Measurements from ENCODE around the gene IGF2BP3. TPM values are rescaled to one million over a fixed set of nuclear protein-coding genes. Genes with fewer than 3 reads are reported as not detected.

IGF2BP3 gene
- total RNA-seq, 4 donors from 2014 or later: 0.15 TPM; not detected in 3

DNA sequence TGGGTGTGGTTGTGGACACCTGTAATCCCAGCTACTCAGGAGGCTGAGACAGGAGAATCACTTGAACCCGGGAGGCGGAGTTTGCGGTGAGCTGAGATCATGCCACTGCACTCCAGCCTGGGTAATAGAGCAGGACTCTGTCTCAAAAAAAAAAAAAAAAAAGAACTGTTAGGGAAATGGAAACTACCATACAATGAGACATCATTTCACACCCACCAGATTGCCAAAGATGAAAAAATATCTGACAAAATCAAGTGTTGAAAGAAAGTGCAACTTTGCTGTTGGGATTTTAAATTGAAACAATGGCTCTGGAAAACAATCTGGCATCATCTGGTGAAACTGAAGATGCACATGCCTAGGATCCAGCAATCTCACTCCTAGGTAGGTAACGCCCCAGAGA is 187.2 kb downstream of the IGF2BP3 start:
- no peak for DNase-seq (ENCODE audit: low spot score in 2 of 2)
- intact Hi-C loops (cut with DNase I; ENCODE audit: low total_unique reads): no loop called here
- TF ChIP-seq, protein P1, sequence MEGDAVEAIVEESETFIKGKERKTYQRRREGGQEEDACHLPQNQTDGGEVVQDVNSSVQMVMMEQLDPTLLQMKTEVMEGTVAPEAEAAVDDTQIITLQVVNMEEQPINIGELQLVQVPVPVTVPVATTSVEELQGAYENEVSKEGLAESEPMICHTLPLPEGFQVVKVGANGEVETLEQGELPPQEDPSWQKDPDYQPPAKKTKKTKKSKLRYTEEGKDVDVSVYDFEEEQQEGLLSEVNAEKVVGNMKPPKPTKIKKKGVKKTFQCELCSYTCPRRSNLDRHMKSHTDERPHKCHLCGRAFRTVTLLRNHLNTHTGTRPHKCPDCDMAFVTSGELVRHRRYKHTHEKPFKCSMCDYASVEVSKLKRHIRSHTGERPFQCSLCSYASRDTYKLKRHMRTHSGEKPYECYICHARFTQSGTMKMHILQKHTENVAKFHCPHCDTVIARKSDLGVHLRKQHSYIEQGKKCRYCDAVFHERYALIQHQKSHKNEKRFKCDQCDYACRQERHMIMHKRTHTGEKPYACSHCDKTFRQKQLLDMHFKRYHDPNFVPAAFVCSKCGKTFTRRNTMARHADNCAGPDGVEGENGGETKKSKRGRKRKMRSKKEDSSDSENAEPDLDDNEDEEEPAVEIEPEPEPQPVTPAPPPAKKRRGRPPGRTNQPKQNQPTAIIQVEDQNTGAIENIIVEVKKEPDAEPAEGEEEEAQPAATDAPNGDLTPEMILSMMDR (IDR thresholded peaks at IDR 0.05): no peak
- TF ChIP-seq POLR2A (IDR thresholded peaks at IDR 0.05): no peak
- 94 to 95% methylated on average over 4 of the region's 4 CpGs for WGBS, 2 donors
- no peak overlapping the region for H3K4me3 ChIP-seq (ENCODE audit: low read depth, poor library complexity, severe bottlenecking)

DNA sequence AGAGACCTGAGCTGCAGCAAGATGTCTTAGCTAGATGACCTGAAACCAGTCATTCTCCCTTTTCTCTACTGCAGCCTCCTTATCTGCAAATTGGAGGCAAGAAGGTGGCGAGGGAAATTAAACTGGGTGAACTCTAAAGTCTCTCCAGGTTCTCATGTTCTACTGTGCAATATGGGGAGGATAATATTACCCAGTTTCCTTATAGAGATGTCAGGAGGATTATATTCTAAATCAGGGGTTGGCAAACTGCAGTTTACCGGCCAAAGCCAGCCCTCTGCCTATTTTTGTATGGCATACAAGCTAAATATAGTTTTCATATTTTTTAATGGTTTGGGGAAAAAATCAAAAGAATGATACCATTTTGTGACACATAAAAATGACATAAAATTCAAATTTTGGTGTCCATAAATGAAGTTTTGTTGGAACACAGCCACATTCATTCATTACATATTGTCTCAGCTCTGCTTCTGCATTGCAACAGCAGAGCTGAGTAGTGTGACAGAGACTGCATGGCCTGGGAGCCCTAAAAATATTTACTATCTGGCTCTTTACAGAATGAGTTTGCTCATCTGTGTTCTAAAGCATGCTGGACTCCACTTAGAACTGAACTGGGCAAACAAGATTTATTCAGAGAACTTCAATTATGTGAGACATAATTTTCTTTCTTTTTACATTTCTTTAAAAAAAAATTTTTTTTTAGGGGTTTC is 190.3 kb downstream of the IGF2BP3 start:
- intact Hi-C loops (cut with DNase I; ENCODE audit: low total_unique reads): loop anchor here (10.0 kb wide), 2 partner anchors 95 to 265 kb away; partner anchors contain the start of gene NUP42
- no peak for DNase-seq (ENCODE audit: low spot score in 2 of 2)
- TF ChIP-seq, protein P1 (IDR thresholded peaks at IDR 0.05): no peak
- TF ChIP-seq POLR2A (IDR thresholded peaks at IDR 0.05): no peak
- 90 to 96% methylated on average over 2 of the region's 2 CpGs for WGBS, 2 donors
- H3K4me3 ChIP-seq (ENCODE audit: low read depth, poor library complexity, severe bottlenecking): no peak overlapping the region

DNA sequence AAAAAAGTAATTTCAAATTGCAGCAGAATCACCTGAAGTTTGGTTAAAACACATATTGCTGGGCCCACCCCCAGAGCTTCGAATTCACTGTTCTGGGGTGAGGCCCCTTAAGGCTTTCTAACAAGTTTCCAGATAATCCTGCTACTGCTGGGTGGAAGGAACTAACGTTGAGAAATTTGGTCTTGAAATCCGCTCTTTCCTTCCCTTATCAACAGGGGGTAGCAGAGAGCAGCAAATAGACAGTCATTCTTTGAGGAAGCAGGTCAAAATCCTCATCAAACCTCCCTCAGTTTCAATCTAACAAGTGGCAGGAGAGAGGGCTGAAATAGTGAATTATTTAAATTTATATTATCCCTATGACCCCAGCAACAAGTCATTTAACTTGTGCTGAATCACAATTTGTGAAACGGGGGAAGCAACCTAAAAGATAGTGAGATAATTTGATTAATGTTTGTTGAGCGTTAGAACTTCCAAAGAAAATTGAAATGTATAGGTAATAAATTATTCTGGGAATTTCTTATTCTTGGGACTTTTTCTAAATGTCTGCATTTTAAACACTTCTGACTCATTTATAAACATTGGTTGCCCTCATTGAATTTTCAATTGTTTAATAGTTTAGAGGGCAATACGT is 192.8 kb downstream of the IGF2BP3 start:
- no peak overlapping the region for H3K4me3 ChIP-seq (ENCODE audit: low read depth, poor library complexity, severe bottlenecking)
- WGBS, 2 donors: 39 to 44% methylated on average over 6 of the region's 6 CpGs
- intact Hi-C loops (cut with DNase I; ENCODE audit: low total_unique reads): loop anchor here (10.0 kb wide), 2 partner anchors 93 to 267 kb away; partner anchors contain the start of gene NUP42
- TF ChIP-seq, protein P1 (IDR thresholded peaks at IDR 0.05): no peak
- TF ChIP-seq POLR2A (IDR thresholded peaks at IDR 0.05): no peak
- no peak for DNase-seq (ENCODE audit: low spot score in 2 of 2)

DNA sequence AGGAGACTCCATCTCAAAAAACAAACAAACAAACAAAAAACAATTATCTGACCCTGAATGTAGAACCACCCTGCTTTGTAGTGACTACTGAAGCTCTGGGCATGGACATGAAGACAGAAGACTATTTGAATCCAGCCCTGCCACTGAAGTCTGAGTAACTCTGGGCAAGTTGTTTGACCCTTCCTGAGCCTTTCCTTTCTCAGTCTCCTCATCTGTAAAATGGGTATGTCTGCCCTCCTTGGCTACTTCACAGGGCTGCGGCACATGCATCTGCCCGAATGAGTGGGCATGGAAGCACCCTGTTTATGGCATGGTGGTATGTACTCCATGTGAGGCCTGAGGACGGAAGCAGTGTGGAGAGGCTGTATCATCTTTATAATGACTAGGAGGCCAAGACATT is 193.3 kb downstream of the IGF2BP3 start:
- TF ChIP-seq, protein P1 (IDR thresholded peaks at IDR 0.05): no peak
- no peak for TF ChIP-seq POLR2A (IDR thresholded peaks at IDR 0.05)
- no peak for DNase-seq (ENCODE audit: low spot score in 2 of 2)
- intact Hi-C loops (cut with DNase I; ENCODE audit: low total_unique reads): loop anchor here (10.0 kb wide), 2 partner anchors 92 to 268 kb away; partner anchors contain the start of gene NUP42
- H3K4me3 ChIP-seq (ENCODE audit: low read depth, poor library complexity, severe bottlenecking): no peak overlapping the region
- WGBS, 2 donors: 83 to 93% methylated on average over 3 of the region's 3 CpGs

DNA sequence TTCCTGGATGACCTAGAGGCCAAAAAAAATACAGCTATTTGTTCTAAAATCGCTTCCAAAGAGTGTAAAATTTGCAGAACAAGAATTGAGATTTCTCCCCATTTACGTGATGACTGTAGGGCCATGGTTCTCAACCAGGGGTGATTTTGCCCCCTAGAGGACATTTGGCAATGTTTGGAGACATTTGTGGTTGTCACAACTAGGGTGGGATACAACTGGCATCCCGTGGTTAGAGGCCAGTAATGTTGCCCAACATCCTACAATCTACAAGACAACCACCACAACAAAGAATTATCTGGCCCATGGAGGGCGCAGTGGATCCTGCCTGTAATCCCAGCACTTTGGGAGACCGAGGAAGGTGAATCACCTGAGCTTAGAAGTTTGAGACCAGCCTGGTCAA is 193.9 kb downstream of the IGF2BP3 start:
- no peak overlapping the region for H3K4me3 ChIP-seq (ENCODE audit: low read depth, poor library complexity, severe bottlenecking)
- intact Hi-C loops (cut with DNase I; ENCODE audit: low total_unique reads): loop anchor here (10.0 kb wide), 2 partner anchors 92 to 268 kb away; partner anchors contain the start of gene NUP42
- 79 to 81% methylated on average over 5 of the region's 5 CpGs for WGBS, 2 donors
- no peak for DNase-seq (ENCODE audit: low spot score in 2 of 2)
- TF ChIP-seq, protein P1 (IDR thresholded peaks at IDR 0.05): no peak
- no peak for TF ChIP-seq POLR2A (IDR thresholded peaks at IDR 0.05)
